WTC11 (cell line): ENCODE measurements around the gene PRSS33. TPM values are rescaled to one million over a fixed set of nuclear protein-coding genes. Genes with fewer than 3 reads are reported as not detected.

Source experiments
- ATAC-seq: fragments of 200-7000 bp; cut with Tn5 transposase; 2 replicates; pipeline ENCODE4 v1.10.0; 2021; ENCODE audit warnings: mild to moderate bottlenecking, moderate library complexity
- CTCF ChIA-PET: fragments of 300-600 bp; sonication (Branson Sonifier 250); formaldehyde crosslinking; loops from one replicate; lab custom pipeline; 2021; ENCODE audit warnings: antibody characterized with exemption; lab: Charles Lee
- POLR2A ChIA-PET: fragments of 350-600 bp; sonication (Branson Sonifier 250); formaldehyde crosslinking; loops from one replicate; lab custom pipeline; 2021; ENCODE audit warnings: antibody characterized with exemption; lab: Charles Lee
- DNase-seq: peaks from one replicate; pipeline ENCODE4 v3.0.0; 2021; ENCODE audit warnings: low spot score
- H3K27ac Mint-ChIP-seq: 2 replicates; pipeline ENCODE4 v1.8.0; 2021; ENCODE audit warnings: mixed read lengths
- H3K27me3 Mint-ChIP-seq: 2 replicates; pipeline ENCODE4 v1.8.0; 2021; ENCODE audit warnings: low read depth, mild to moderate bottlenecking, moderate library complexity, mixed read lengths
- H3K36me3 Mint-ChIP-seq: 2 replicates; pipeline ENCODE4 v1.8.0; 2021; ENCODE audit warnings: mixed read lengths
- H3K4me1 Mint-ChIP-seq: 2 replicates; pipeline ENCODE4 v1.8.0; 2022; ENCODE audit warnings: mixed read lengths
- H3K4me3 Mint-ChIP-seq: 2 replicates; pipeline ENCODE4 v1.8.0; 2021; ENCODE audit warnings: mild to moderate bottlenecking, moderate library complexity, mixed read lengths
- H3K9me3 Mint-ChIP-seq: 2 replicates; pipeline ENCODE4 v1.8.0; 2021; ENCODE audit warnings: mixed read lengths
- CREB1 ChIP-seq: sonication (generic); formaldehyde crosslinking; IDR thresholded peaks from 2 replicates; pipeline ENCODE4 v1.8.0; 2023; ENCODE audit warnings: mild to moderate bottlenecking, missing genetic modification reagents
- ELF4 ChIP-seq: sonication (generic); formaldehyde crosslinking; IDR thresholded peaks from 2 replicates; pipeline ENCODE4 v1.8.1; 2022; ENCODE audit warnings: low read depth, mild to moderate bottlenecking, moderate library complexity, missing genetic modification reagents
- ESRRA ChIP-seq: sonication (generic); formaldehyde crosslinking; IDR thresholded peaks from 2 replicates; pipeline ENCODE4 v1.8.1; 2022; ENCODE audit warnings: mild to moderate bottlenecking, missing genetic modification reagents, borderline replicate concordance
- JUN ChIP-seq: sonication (generic); formaldehyde crosslinking; IDR thresholded peaks from 2 replicates; pipeline ENCODE4 v1.8.0; 2023; ENCODE audit warnings: mild to moderate bottlenecking, missing genetic modification reagents
- MYBL2 ChIP-seq: sonication (generic); formaldehyde crosslinking; IDR thresholded peaks from 2 replicates; pipeline ENCODE4 v1.8.1; 2023; ENCODE audit warnings: mild to moderate bottlenecking, moderate library complexity, missing genetic modification reagents
- ZNF219 ChIP-seq: sonication (generic); formaldehyde crosslinking; IDR thresholded peaks from 2 replicates; pipeline ENCODE4 v1.8.0; 2023; ENCODE audit warnings: missing genetic modification reagents, mild to moderate bottlenecking, borderline replicate concordance
- ZNF396 ChIP-seq: fragments of 250-450 bp; sonication (Bioruptor Pico); IDR thresholded peaks from 2 replicates; pipeline ENCODE4 v1.8.0; 2021; ENCODE audit warnings: mild to moderate bottlenecking, moderate library complexity, borderline replicate concordance
- total RNA-seq: library from RNA; stranded (reverse); gene quantifications from 3 replicates; pipeline ENCODE4 v1.2.3, GENCODE V29; 2021
- TF ChIP-seq, protein P1 (sequence below): sonication (generic); formaldehyde crosslinking; IDR thresholded peaks from 2 replicates; pipeline ENCODE4 v1.8.0; 2023; ENCODE audit warnings: mild to moderate bottlenecking, missing genetic modification reagents
- TF ChIP-seq, protein P2 (sequence below): fragments of 250-450 bp; sonication (Bioruptor Pico); conservative IDR thresholded peaks from 2 replicates; pipeline ENCODE4 v1.9.0; 2021; ENCODE audit warnings: mild to moderate bottlenecking
- TF ChIP-seq, protein P3 (sequence below): sonication (generic); formaldehyde crosslinking; conservative IDR thresholded peaks from 2 replicates; pipeline ENCODE4 v1.8.1; 2022; ENCODE audit warnings: mild to moderate bottlenecking, missing genetic modification reagents
- TF ChIP-seq, protein P4 (sequence below): fragments of 250-450 bp; sonication (Bioruptor Pico); IDR thresholded peaks from 2 replicates; pipeline ENCODE4 v1.9.0; 2021; ENCODE audit warnings: mild to moderate bottlenecking
- TF ChIP-seq, protein P5 (sequence below): fragments of 250-450 bp; sonication (Bioruptor Pico); IDR thresholded peaks from 2 replicates; pipeline ENCODE4 v1.9.0; 2021; ENCODE audit warnings: moderate library complexity, mild to moderate bottlenecking, inconsistent platforms, borderline replicate concordance
- TF ChIP-seq, protein P6 (sequence below): sonication (generic); formaldehyde crosslinking; IDR thresholded peaks from 2 replicates; pipeline ENCODE4 v1.8.0; 2022; ENCODE audit warnings: mild to moderate bottlenecking, missing genetic modification reagents

PRSS33 gene
- total RNA-seq, 1 experiment from 2014 or later = 0.24 TPM

DNA sequence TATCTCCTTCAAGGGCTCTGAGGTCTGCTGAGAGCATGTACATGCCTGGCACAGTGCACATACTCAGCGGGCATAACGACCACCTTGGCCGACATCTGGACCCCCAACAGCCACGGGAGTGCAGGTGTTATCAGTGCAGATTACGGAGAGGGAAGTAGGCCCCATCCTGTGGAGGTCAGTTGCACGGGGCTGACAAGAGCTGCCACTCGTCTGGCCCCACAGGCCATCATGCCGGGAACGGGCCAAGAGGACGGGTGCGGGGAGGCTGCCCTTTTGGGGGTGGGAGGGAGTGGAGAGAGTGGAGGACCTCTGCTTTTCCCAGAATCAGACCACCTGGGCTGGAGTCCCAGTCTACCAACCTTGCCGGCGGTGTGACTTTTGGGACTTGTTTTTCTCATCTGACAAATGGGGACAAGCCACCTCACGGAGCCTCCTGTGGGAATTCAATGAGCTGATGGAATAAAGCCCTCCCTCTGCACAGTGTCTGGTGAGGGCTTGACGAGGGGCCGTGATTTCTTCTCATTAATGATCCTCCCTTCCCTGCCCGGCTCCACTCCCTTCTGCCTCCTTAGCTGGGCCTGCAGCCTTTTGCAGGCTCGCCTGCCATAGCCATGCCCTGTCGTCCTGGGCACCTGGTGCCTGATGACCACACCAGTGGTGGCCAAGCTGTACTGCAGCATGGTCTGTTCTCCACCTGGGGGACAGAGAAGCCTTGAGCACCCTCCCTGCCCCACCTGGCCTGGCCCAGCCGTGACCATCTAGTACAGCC is 4.6 kb downstream of the PRSS33 start:
- H3K9me3 Mint-ChIP-seq = no peaks in the 10 kb centered on the region
- peaks cover 20% of the 10 kb centered on the region for H3K4me1 Mint-ChIP-seq
- DNase-seq (peak; percentile 7), ATAC-seq (peak; percentile 24)
- no peak overlapping the region for H3K4me3 Mint-ChIP-seq
- POLR2A ChIA-PET = interaction anchor here (1.0 kb wide), 1 partner anchor 123 kb away, joined by 3 read pairs; no protein-coding TSS in a partner anchor
- CTCF ChIA-PET = interaction anchor here (1.3 to 1.5 kb wide), 2 partner anchors 28 to 144 kb away, joined by 4 to 5 read pairs; no protein-coding TSS in a partner anchor
- TF ChIP-seq ZNF219 (CRISPR knock-in tag) (no peak), JUN (CRISPR knock-in tag) (no peak), CREB1 (no peak), ELF4 (CRISPR knock-in tag) (no peak), MYBL2 (CRISPR knock-in tag) (no peak), ESRRA (CRISPR knock-in tag) (no peak), ZNF396 (no peak)
- TF ChIP-seq, protein P1, sequence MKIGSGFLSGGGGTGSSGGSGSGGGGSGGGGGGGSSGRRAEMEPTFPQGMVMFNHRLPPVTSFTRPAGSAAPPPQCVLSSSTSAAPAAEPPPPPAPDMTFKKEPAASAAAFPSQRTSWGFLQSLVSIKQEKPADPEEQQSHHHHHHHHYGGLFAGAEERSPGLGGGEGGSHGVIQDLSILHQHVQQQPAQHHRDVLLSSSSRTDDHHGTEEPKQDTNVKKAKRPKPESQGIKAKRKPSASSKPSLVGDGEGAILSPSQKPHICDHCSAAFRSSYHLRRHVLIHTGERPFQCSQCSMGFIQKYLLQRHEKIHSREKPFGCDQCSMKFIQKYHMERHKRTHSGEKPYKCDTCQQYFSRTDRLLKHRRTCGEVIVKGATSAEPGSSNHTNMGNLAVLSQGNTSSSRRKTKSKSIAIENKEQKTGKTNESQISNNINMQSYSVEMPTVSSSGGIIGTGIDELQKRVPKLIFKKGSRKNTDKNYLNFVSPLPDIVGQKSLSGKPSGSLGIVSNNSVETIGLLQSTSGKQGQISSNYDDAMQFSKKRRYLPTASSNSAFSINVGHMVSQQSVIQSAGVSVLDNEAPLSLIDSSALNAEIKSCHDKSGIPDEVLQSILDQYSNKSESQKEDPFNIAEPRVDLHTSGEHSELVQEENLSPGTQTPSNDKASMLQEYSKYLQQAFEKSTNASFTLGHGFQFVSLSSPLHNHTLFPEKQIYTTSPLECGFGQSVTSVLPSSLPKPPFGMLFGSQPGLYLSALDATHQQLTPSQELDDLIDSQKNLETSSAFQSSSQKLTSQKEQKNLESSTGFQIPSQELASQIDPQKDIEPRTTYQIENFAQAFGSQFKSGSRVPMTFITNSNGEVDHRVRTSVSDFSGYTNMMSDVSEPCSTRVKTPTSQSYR (CRISPR knock-in tag) = no peak
- TF ChIP-seq, protein P2, sequence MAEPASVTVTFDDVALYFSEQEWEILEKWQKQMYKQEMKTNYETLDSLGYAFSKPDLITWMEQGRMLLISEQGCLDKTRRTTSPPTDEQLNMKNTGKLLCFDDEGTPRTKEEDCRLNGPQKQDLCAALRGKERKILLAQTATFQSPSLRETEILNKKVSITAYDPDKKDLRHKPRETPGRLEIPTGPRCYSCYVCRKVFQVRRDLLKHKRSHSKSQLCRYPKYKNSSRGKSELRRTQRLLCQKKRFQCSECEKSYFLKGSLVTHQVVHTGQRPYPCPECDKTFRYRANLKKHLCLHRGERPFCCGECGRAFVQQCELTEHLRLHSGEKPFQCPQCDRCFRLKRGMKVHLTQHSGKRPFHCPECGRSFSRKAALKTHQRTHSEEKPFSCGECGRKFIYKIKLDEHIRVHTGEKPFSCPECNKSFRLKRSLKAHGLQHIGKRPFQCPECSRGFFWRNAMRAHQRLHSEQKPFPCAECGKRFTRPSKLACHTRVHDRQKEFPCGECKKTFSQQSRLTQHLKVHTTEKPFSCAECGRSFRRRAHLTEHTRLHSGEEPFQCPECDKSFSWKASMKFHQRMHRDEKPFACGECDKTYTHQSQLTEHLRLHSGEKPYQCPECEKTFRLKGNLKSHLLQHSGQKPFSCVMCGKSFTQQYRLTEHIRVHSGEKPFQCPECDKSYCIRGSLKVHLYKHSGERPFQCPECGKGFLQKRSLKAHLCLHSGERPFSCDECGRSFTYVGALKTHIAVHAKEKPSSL = no peak
- TF ChIP-seq, protein P3, sequence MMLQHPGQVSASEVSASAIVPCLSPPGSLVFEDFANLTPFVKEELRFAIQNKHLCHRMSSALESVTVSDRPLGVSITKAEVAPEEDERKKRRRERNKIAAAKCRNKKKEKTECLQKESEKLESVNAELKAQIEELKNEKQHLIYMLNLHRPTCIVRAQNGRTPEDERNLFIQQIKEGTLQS (CRISPR knock-in tag) = no peak
- TF ChIP-seq, protein P4, sequence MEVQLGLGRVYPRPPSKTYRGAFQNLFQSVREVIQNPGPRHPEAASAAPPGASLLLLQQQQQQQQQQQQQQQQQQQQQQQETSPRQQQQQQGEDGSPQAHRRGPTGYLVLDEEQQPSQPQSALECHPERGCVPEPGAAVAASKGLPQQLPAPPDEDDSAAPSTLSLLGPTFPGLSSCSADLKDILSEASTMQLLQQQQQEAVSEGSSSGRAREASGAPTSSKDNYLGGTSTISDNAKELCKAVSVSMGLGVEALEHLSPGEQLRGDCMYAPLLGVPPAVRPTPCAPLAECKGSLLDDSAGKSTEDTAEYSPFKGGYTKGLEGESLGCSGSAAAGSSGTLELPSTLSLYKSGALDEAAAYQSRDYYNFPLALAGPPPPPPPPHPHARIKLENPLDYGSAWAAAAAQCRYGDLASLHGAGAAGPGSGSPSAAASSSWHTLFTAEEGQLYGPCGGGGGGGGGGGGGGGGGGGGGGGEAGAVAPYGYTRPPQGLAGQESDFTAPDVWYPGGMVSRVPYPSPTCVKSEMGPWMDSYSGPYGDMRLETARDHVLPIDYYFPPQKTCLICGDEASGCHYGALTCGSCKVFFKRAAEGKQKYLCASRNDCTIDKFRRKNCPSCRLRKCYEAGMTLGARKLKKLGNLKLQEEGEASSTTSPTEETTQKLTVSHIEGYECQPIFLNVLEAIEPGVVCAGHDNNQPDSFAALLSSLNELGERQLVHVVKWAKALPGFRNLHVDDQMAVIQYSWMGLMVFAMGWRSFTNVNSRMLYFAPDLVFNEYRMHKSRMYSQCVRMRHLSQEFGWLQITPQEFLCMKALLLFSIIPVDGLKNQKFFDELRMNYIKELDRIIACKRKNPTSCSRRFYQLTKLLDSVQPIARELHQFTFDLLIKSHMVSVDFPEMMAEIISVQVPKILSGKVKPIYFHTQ (CRISPR knock-in tag) = no peak
- TF ChIP-seq, protein P5, sequence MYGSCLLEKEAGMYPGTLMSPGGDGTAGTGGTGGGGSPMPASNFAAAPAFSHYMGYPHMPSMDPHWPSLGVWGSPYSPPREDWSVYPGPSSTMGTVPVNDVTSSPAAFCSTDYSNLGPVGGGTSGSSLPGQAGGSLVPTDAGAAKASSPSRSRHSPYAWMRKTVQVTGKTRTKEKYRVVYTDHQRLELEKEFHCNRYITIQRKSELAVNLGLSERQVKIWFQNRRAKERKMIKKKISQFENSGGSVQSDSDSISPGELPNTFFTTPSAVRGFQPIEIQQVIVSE = no peak
- H3K27me3 Mint-ChIP-seq = peaks cover 35% of the 10 kb centered on the region
- no peak overlapping the region for H3K27ac Mint-ChIP-seq
- H3K36me3 Mint-ChIP-seq = no peaks in the 10 kb centered on the region

DNA sequence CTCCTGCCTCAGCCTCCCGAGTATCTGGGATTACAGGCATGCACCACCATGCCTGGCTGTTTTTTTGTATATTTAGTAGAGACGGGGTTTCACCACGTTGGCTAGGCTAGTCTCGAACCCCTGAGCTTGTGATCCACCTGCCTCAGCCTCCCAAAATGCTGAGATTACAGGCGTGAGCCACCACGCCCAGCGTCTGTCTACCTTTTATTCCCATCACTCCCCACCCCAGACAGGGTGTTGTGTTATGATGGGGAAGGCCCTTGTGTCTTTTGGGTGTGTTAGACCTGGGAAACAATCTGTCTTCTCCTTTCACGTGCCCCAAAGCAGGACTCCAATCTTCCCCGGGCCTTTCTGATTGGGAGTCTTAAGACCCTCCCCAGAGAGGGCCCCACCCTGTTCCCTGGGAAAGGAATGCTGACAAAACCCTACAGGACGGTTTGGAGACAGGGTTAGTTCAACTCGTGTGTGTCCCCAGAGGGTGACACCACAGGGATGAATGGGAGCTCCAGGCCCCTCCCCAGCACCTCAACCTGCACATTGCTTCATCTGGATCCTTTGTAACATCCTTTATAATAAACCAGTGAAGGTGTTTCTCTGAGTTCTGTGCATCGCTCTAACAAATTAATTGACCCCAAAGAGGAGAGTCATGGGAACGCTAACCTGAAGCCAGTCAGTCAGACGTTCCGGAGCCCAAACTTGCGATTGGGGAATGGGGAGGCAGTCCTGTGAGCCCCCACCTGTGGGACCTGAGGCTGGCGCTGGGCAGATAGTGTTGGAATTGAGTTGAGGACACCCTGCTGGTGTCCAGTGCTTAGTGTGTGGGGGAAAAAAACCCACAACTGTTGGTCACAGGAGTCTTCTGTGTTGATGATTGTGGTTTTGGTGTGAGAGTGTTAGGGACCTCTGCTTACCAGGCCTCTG is 7.1 kb downstream of the PRSS33 start:
- Mint-ChIP-seq H3K27me3 (peaks cover 19% of the 10 kb centered on the region), H3K4me1 (peaks cover 23% of the 10 kb centered on the region), H3K9me3 (no peaks in the 10 kb centered on the region), H3K36me3 (no peaks in the 10 kb centered on the region; the same call in 1 of the 2 replicates), H3K27ac (peak overlapping the region; percentile 45; the same call in 1 of the 2 replicates), H3K4me3 (peak overlapping the region; percentile 25; the same call in 1 of the 2 replicates)
- TF ChIP-seq, protein P6, sequence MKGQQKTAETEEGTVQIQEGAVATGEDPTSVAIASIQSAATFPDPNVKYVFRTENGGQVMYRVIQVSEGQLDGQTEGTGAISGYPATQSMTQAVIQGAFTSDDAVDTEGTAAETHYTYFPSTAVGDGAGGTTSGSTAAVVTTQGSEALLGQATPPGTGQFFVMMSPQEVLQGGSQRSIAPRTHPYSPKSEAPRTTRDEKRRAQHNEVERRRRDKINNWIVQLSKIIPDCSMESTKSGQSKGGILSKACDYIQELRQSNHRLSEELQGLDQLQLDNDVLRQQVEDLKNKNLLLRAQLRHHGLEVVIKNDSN (CRISPR knock-in tag) = no peak
- DNase-seq = peak; percentile 10
- ATAC-seq = no peak
- POLR2A ChIA-PET = interaction anchor here (0.6 kb wide), 1 partner anchor 137 kb away, joined by 5 read pairs; no protein-coding TSS in a partner anchor
- CTCF ChIA-PET = interaction anchor here (0.6 to 2.2 kb wide), 3 partner anchors 18 to 229 kb away, joined by 3 to 8 read pairs (median 3); partner anchors contain the start of gene PRSS41
